LNCaP clone FGC (cell line): ENCODE data around the gene FUS.
"Not testable (repeated sequence)": the region's sequence is repeated elsewhere in the genome, so short reads cannot be mapped to it uniquely, and the experiment has no call there.

Experiments
- DNase-seq: peaks from one replicate; pipeline ENCODE4 v3.0.0-alpha.2; 2011; ENCODE audit warnings: low read depth
- H3K4me3 ChIP-seq: 2 replicates; pipeline ENCODE4 v1.5.1; 2011; ENCODE audit warnings: mild to moderate bottlenecking, low read depth, low read length, control low read depth
- CTCF ChIP-seq: IDR thresholded peaks from 2 replicates; pipeline ENCODE4 v1.5.1; 2012; ENCODE audit warnings: mild to moderate bottlenecking; ENCODE audit not compliant: control insufficient read depth, insufficient read depth; ENCODE audit errors: extremely low read depth

FUS gene

GRCh38 chr16:31168848-31169247, 11.1 kb upstream of the FUS start:
- H3K4me3 ChIP-seq: no peak overlapping the region
- no peak for TF ChIP-seq CTCF
- DNase-seq: no peak

GRCh38 chr16:31170048-31170447, 9.9 kb upstream of the FUS start:
- not testable (repeated sequence) for DNase-seq, H3K4me3 ChIP-seq

- no peak for TF ChIP-seq CTCF
- H3K4me3 ChIP-seq: no peak overlapping the region
Measured at GRCh38 chr16:31177136-31177535, 2.8 kb upstream of the FUS start.

GRCh38 chr16:31179219-31179746, 656 bp upstream of the FUS start:
- H3K4me3 ChIP-seq: peak overlapping the region; percentile 94
- DNase-seq: no peak
- no peak for TF ChIP-seq CTCF

More at GRCh38 chr16:31177136-31177535, 2.8 kb upstream of the FUS start:
- no peak for DNase-seq

GRCh38 chr16:31181102-31181830, 1.3 kb downstream of the FUS start:
- no peak for TF ChIP-seq CTCF
- H3K4me3 ChIP-seq: peak overlapping the region; percentile 94
- no peak for DNase-seq

- H3K4me3 ChIP-seq: peak overlapping the region; percentile 94
- no peak for DNase-seq
- no peak for TF ChIP-seq CTCF
Measured at GRCh38 chr16:31182391-31182790, 2.5 kb downstream of the FUS start.

GRCh38 chr16:31183432-31184428, 3.8 kb downstream of the FUS start:
- no peak overlapping the region for H3K4me3 ChIP-seq
- DNase-seq: no peak
- no peak for TF ChIP-seq CTCF
